AG09319 (cell line): ENCODE results near the gene EVPL.
"Not testable (repeated sequence)": the region's sequence is repeated elsewhere in the genome, so short reads cannot be mapped to it uniquely, and the experiment has no call there.

Experiments
- DNase-seq: peaks from one replicate; pipeline ENCODE4 v3.0.0-alpha.2; 2010; ENCODE audit warnings: low read depth; ENCODE audit errors: extremely low read depth
- TF ChIP-seq, protein P1 (sequence below): IDR thresholded peaks from 2 replicates; pipeline ENCODE4 v1.5.1; 2011; ENCODE audit warnings: low read depth, mild to moderate bottlenecking, inconsistent platforms, low read length, moderate library complexity

The EVPL gene

DNA sequence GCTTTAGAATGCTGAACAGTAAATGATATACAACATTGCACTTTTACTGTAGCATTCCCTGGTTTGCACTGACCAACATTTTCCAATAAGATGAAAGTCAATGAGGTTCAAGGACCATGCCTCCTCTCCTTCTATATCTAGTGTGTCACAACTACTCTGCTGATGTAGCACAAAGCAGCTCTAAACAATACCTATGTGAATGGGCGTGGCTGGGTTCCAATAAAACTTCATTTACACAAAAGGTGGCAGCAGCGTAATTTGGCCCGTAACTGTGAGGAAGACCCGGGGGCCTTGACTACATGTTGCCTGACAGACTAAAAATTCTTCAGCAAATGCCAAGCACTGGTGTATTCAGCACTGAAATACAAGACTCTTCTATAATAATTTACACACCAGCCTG, 38.7 kb upstream of the EVPL start:
- DNase-seq = no peak
- TF ChIP-seq, protein P1, sequence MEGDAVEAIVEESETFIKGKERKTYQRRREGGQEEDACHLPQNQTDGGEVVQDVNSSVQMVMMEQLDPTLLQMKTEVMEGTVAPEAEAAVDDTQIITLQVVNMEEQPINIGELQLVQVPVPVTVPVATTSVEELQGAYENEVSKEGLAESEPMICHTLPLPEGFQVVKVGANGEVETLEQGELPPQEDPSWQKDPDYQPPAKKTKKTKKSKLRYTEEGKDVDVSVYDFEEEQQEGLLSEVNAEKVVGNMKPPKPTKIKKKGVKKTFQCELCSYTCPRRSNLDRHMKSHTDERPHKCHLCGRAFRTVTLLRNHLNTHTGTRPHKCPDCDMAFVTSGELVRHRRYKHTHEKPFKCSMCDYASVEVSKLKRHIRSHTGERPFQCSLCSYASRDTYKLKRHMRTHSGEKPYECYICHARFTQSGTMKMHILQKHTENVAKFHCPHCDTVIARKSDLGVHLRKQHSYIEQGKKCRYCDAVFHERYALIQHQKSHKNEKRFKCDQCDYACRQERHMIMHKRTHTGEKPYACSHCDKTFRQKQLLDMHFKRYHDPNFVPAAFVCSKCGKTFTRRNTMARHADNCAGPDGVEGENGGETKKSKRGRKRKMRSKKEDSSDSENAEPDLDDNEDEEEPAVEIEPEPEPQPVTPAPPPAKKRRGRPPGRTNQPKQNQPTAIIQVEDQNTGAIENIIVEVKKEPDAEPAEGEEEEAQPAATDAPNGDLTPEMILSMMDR = no peak

- TF ChIP-seq, protein P1 = no peak
- DNase-seq = no peak
These were observed 36.9 kb upstream of the EVPL start for GRCh38 chr17:76063875-76064546.

GRCh38 chr17:76058264-76058663, 31.2 kb upstream of the EVPL start:
- not testable (repeated sequence) for DNase-seq

- TF ChIP-seq, protein P1 = no peak
- no peak for DNase-seq
These were observed 29.8 kb upstream of the EVPL start for GRCh38 chr17:76056882-76057281.

DNA sequence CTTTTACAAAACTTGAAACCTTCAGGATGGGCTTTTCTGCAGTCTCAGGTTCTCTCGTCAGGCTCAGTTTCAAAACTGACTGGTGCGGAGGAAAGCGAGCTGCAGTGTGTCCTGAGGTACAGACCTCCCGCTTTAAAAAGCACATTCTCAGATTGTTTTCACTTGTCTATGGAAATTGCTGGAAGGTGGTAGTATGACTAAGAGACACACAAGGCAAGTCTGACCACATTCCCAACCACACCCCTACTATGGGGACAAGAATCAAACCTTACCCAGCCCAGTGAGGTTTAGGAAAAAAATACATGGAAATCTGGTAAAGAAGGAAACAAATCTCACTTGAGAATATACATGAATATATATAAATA, 27.0 kb upstream of the EVPL start:
- TF ChIP-seq, protein P1 = no peak
- no peak for DNase-seq

DNA sequence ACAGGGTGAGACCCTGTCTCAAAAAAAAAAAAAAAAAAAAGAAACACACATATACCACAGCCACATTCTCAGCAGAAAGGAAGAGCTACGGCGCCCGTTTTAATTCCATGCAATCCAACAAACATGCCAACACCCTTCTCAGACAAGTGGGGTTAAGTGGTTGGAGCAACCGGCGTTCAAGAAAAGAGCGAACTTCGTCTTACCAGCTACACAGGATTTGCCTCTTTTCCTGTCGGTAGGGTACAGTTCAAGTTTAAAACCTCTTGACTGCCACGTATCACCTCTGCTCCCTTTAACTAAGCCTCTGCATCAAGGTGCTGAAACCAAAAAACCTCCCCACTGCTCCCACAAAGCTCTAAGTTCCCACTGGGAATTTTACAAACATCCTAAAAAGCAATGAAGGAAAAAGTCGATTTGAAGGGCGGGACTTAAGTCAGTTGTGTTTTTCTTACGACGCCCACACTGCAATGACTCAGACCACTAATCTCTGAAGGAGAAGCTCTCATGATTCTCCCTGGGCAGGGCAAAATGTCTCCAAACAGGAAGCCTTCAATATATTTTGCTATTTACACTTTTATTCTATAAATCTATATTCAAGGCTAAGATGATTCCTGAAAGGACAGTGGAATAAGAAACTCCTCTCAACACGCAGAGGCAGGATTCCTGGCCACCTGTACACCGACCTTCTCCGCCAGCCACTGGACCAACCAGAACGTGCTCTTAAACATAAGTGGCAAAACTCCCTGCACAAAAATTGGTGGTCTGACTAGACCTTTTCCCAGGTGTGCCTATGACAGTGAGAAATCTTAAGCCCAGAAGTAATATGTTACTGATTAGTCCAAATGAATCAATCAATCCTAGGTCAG, 26.4 kb upstream of the EVPL start:
- TF ChIP-seq, protein P1 = no peak
- DNase-seq = no peak

- TF ChIP-seq, protein P1 = no peak
- no peak for DNase-seq
These were observed 24.5 kb upstream of the EVPL start for GRCh38 chr17:76051561-76051960.
